IMR-90 (cell line): ENCODE data around the gene RGS10. TPM values are rescaled to one million over a fixed set of nuclear protein-coding genes. Genes with fewer than 3 reads are reported as not detected.

ENCODE experiments used
- ATAC-seq: fragments of 200-7000 bp; cut with Tn5 transposase; 2 replicates; pipeline ENCODE4 v1.9.1; 2020; ENCODE audit warnings: low read depth, mild to moderate bottlenecking, moderate library complexity
- BruUV-seq: library from RNA; stranded (reverse); fragments of 400-500 nt; replicated peaks from 2 replicates; lab custom pipeline; 2021; lab: Mats Ljungman, UMichigan
- CTCF ChIA-PET: fragments of 300-600 bp; formaldehyde crosslinking; extraction: SDS; loops from one replicate; lab custom pipeline; 2021; ENCODE audit warnings: antibody characterized with exemption; lab: Yijun Ruan, JAX
- POLR2A ChIA-PET: fragments of 300-600 bp; sonication (Branson Sonifier 250); formaldehyde crosslinking; loops from one replicate; lab custom pipeline; 2022; ENCODE audit warnings: antibody characterized with exemption; ENCODE audit not compliant: unreplicated experiment; lab: Charles Lee
- DNase-seq: peaks from one replicate; pipeline ENCODE4 v3.0.0; 2013
- H2AFZ ChIP-seq: replicated peaks from 2 replicates; pipeline ENCODE3; 2013; ENCODE audit warnings: low read length, mild to moderate bottlenecking; ENCODE audit not compliant: poor library complexity
- H2AK5ac ChIP-seq: 2 replicates; pipeline ENCODE4 v1.6.1; 2013; ENCODE audit warnings: low read depth, low read length, inconsistent platforms
- H2AK9ac ChIP-seq: replicated peaks from 2 replicates; pipeline ENCODE3; 2013; ENCODE audit warnings: mild to moderate bottlenecking, low read depth, low read length, moderate library complexity; ENCODE audit not compliant: poor library complexity
- H2BK120ac ChIP-seq: 2 replicates; pipeline ENCODE4 v1.6.1; 2013; ENCODE audit warnings: low read depth, low read length, inconsistent platforms
- H2BK15ac ChIP-seq: 3 replicates; pipeline ENCODE4 v1.6.1; 2013; ENCODE audit warnings: low read depth, low read length, inconsistent platforms
- H2BK20ac ChIP-seq: 2 replicates; pipeline ENCODE4 v1.6.1; 2013; ENCODE audit warnings: low read depth, mild to moderate bottlenecking, inconsistent platforms, low read length, moderate library complexity
- H2BK5ac ChIP-seq: 2 replicates; pipeline ENCODE4 v1.6.1; 2013; ENCODE audit warnings: mild to moderate bottlenecking, low read depth, low read length, inconsistent platforms; ENCODE audit not compliant: poor library complexity, severe bottlenecking
- H3K14ac ChIP-seq: replicated peaks from 2 replicates; pipeline ENCODE4 v1.6.1; 2013; ENCODE audit warnings: low read depth, low read length, inconsistent platforms
- H3K18ac ChIP-seq: 2 replicates; pipeline ENCODE4 v1.6.1; 2013; ENCODE audit warnings: low read depth, low read length, control low read depth
- H3K23ac ChIP-seq: 2 replicates; pipeline ENCODE4 v1.6.1; 2013; ENCODE audit warnings: low read depth, low read length, inconsistent platforms
- H3K27ac ChIP-seq: 2 replicates; pipeline ENCODE4 v1.5.1; 2013; ENCODE audit warnings: mild to moderate bottlenecking, control low read depth, low read length; ENCODE audit not compliant: insufficient read depth
- H3K27me3 ChIP-seq: 2 replicates; pipeline ENCODE4 v1.6.1; 2013; ENCODE audit warnings: low read length; ENCODE audit not compliant: control insufficient read depth, insufficient read depth
- H3K36me3 ChIP-seq: 2 replicates; pipeline ENCODE4 v1.6.1; 2013; ENCODE audit warnings: low read length, mixed read lengths; ENCODE audit not compliant: control insufficient read depth, insufficient read depth
- H3K4ac ChIP-seq: 2 replicates; pipeline ENCODE4 v1.6.1; 2013; ENCODE audit warnings: low read depth, low read length, inconsistent platforms
- H3K4me1 ChIP-seq: 2 replicates; pipeline ENCODE4 v1.6.1; 2013; ENCODE audit warnings: low read length, mixed read lengths; ENCODE audit not compliant: control insufficient read depth, insufficient read depth
- H3K4me2 ChIP-seq: 2 replicates; pipeline ENCODE4 v1.6.1; 2013; ENCODE audit warnings: low read depth, mild to moderate bottlenecking, control low read depth, low read length, moderate library complexity
- H3K4me3 ChIP-seq: 2 replicates; pipeline ENCODE4 v1.5.1; 2013; ENCODE audit warnings: low read depth, mild to moderate bottlenecking, control low read depth, low read length, moderate library complexity; ENCODE audit not compliant: insufficient read depth
- H3K56ac ChIP-seq: 2 replicates; pipeline ENCODE4 v1.6.1; 2013; ENCODE audit warnings: low read length, inconsistent platforms; ENCODE audit not compliant: insufficient read depth; ENCODE audit errors: extremely low read depth
- H3K79me1 ChIP-seq, 2 experiments: 2 replicates each; pipeline ENCODE4 v1.6.1; 2013; ENCODE audit warnings: low read length in 2 of 2, inconsistent platforms in 1 of 2, low read depth in 1 of 2
- H3K9ac ChIP-seq: 2 replicates; pipeline ENCODE4 v1.6.1; 2013; ENCODE audit warnings: low read depth, low read length, control low read depth
- H3K9me1 ChIP-seq: 2 replicates; pipeline ENCODE4 v1.6.1; 2013; ENCODE audit warnings: low read length, inconsistent platforms; ENCODE audit not compliant: insufficient read depth
- H3K9me3 ChIP-seq: 2 replicates; pipeline ENCODE4 v1.6.1; 2013; ENCODE audit warnings: low read length; ENCODE audit not compliant: control insufficient read depth, insufficient read depth
- H4K20me1 ChIP-seq: 2 replicates; pipeline ENCODE4 v1.6.1; 2013; ENCODE audit warnings: low read length, inconsistent platforms; ENCODE audit not compliant: insufficient read depth
- H4K5ac ChIP-seq: 2 replicates; pipeline ENCODE4 v1.6.1; 2013; ENCODE audit warnings: mild to moderate bottlenecking, low read depth, low read length, control low read depth
- H4K8ac ChIP-seq, 2 experiments: 2 replicates each; pipeline ENCODE4 v1.6.1; 2013; ENCODE audit warnings: low read depth in 2 of 2, low read length in 2 of 2, control low read depth in 1 of 2, inconsistent platforms in 1 of 2
- H4K91ac ChIP-seq: 2 replicates; pipeline ENCODE4 v1.6.1; 2013; ENCODE audit warnings: low read depth, low read length, inconsistent platforms; ENCODE audit not compliant: insufficient read depth
- BHLHE40 ChIP-seq: fragments of 150-350 bp; IDR thresholded peaks from 2 replicates; pipeline ENCODE4 v1.6.1; 2016; ENCODE audit warnings: mild to moderate bottlenecking, low read depth, low read length
- CEBPB ChIP-seq: IDR thresholded peaks from 2 replicates; pipeline ENCODE4 v1.6.1; 2012; ENCODE audit warnings: low read depth, low read length, improper control_type of control experiment
- CHD1 ChIP-seq: IDR thresholded peaks from 2 replicates; pipeline ENCODE4 v1.6.1; 2012; ENCODE audit warnings: low read depth, low read length, improper control_type of control experiment
- ELK1 ChIP-seq: fragments of 150-350 bp; IDR thresholded peaks from 2 replicates; pipeline ENCODE4 v1.6.1; 2016; ENCODE audit warnings: low read depth, mild to moderate bottlenecking, low read length, moderate library complexity, borderline replicate concordance
- MAFK ChIP-seq: IDR thresholded peaks from 2 replicates; pipeline ENCODE4 v1.6.1; 2012; ENCODE audit warnings: low read depth, low read length, improper control_type of control experiment
- MAZ ChIP-seq: IDR thresholded peaks from 2 replicates; pipeline ENCODE4 v1.6.1; 2012; ENCODE audit warnings: low read depth, mild to moderate bottlenecking, low read length, improper control_type of control experiment, moderate library complexity, borderline replicate concordance
- MXI1 ChIP-seq: IDR thresholded peaks from 2 replicates; pipeline ENCODE4 v1.6.1; 2012; ENCODE audit warnings: low read depth, mild to moderate bottlenecking, low read length, moderate library complexity, borderline replicate concordance
- NFE2L2 ChIP-seq: fragments of 150-350 bp; IDR thresholded peaks from 2 replicates; pipeline ENCODE4 v1.6.1; 2016; ENCODE audit warnings: low read depth, mild to moderate bottlenecking, low read length
- POLR2A ChIP-seq: IDR thresholded peaks from 2 replicates; pipeline ENCODE4 v1.6.1; 2012; ENCODE audit warnings: mild to moderate bottlenecking, low read depth, low read length
- RAD21 ChIP-seq: IDR thresholded peaks from 2 replicates; pipeline ENCODE4 v1.6.1; 2012; ENCODE audit warnings: low read length, improper control_type of control experiment
- RCOR1 ChIP-seq: IDR thresholded peaks from 2 replicates; pipeline ENCODE4 v1.6.1; 2012; ENCODE audit warnings: mild to moderate bottlenecking, low read length, improper control_type of control experiment; ENCODE audit not compliant: insufficient replicate concordance
- RFX5 ChIP-seq: IDR thresholded peaks from 2 replicates; pipeline ENCODE4 v1.8.0; 2012; ENCODE audit warnings: low read depth, mild to moderate bottlenecking, low read length, moderate library complexity
- SMC3 ChIP-seq: fragments of 150-350 bp; IDR thresholded peaks from 2 replicates; pipeline ENCODE4 v1.6.1; 2016; ENCODE audit warnings: low read depth, mild to moderate bottlenecking, antibody characterized with exemption, low read length, moderate library complexity
- USF2 ChIP-seq: fragments of 150-350 bp; IDR thresholded peaks from 2 replicates; pipeline ENCODE4 v1.6.1; 2017; ENCODE audit warnings: mild to moderate bottlenecking, antibody characterized with exemption, low read length, low read depth
- WGBS, 2 experiments: methylation state at CpG; one replicate each; pipeline versions ENCODE4 v1.1.5 to v1.1.7; 2013; ENCODE audit warnings: missing lambda C conversion rate in 2 of 2; ENCODE audit not compliant: insufficient read length in 1 of 2; ENCODE audit errors: extremely low coverage in 2 of 2; 5-methylcytosine and 5-hydroxymethylcytosine counted together
- dilution Hi-C: fragments of 300-500 bp; cut with HindIII; formaldehyde crosslinking; loops from one replicate; pipeline ENCODE4 v1.14.3; 2018; ENCODE audit warnings: low sequenced_read_pairs; ENCODE audit not compliant: unreplicated experiment
- in situ Hi-C: fragments of 300-500 bp; cut with MboI; formaldehyde crosslinking; loops from 3 replicates; pipeline ENCODE4 v1.14.3; 2019; ENCODE audit warnings: low sequenced_read_pairs, inconsistent platforms, mixed read lengths
- intact Hi-C: fragments of 100-400 bp; cut with micrococcal nuclease; formaldehyde crosslinking; loops from 2 replicates; pipeline ENCODE4 v1.10.0; 2022
- polyA plus RNA-seq, 3 experiments: library from polyadenylated mRNA; depleted of rRNA; stranded (reverse); fragments of >200 nt; gene quantifications; 2 replicates each; pipeline ENCODE4 v1.2.3, GENCODE V29; 2012; ENCODE audit warnings: low replicate concordance in 1 of 3
- total RNA-seq: library from RNA; depleted of rRNA; stranded (reverse); fragments of >200 nt; gene quantifications from 2 replicates; pipeline ENCODE4 v1.2.3, GENCODE V29; 2012
- TF ChIP-seq, protein P1 (sequence below): conservative IDR thresholded peaks from 2 replicates; pipeline ENCODE4 v1.5.1; 2012; ENCODE audit warnings: mild to moderate bottlenecking, low read depth, low read length, improper control_type of control experiment

The RGS10 gene
- total and polyA plus RNA-seq, 2 of the 4 experiments (the other 2 are of a cell fraction), result 35.3 to 89.7 TPM

DNA sequence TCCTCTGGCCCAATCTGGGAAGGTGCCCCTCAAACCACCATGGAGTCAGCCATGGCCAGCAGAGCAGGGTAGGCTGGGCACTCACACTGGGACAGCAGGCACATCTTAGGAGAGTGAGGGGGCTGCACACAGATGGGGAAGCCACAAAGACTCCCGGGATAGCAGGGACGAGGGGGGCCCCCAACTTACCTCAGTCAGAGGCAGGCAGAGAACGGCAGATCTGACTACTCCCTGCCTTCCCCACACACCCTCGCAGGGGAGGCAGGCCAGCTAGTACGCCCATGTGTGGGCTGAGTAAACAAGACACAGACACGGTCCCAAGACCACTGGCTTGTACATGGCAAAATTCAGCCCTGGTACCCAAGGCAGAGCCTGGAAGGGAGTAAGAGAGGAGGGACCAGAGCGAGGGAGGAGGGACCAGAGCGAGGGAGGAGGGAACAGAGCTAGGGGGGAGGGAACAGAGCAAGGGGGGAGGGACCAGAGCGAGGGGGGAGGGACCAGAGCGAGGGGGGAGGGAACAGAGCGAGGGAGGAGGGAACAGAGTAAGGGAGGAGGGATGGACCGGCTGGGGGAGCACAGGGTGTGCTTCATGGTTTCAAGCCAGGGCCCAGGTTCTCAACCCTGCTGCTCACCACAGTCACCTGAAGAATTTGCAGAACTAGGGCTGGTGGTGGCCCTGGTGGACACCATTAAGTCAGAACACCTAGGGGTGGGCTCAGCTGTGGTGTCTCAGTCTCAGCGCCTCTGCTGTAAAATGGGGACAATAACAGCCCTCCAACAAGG lies 73.8 kb downstream of the RGS10 start:
- in situ Hi-C loops, result no loop called here
- no peak for ATAC-seq
- H3K56ac ChIP-seq, result no peak overlapping the region
- TF ChIP-seq, protein P1, sequence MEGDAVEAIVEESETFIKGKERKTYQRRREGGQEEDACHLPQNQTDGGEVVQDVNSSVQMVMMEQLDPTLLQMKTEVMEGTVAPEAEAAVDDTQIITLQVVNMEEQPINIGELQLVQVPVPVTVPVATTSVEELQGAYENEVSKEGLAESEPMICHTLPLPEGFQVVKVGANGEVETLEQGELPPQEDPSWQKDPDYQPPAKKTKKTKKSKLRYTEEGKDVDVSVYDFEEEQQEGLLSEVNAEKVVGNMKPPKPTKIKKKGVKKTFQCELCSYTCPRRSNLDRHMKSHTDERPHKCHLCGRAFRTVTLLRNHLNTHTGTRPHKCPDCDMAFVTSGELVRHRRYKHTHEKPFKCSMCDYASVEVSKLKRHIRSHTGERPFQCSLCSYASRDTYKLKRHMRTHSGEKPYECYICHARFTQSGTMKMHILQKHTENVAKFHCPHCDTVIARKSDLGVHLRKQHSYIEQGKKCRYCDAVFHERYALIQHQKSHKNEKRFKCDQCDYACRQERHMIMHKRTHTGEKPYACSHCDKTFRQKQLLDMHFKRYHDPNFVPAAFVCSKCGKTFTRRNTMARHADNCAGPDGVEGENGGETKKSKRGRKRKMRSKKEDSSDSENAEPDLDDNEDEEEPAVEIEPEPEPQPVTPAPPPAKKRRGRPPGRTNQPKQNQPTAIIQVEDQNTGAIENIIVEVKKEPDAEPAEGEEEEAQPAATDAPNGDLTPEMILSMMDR, result no peak
- TF ChIP-seq CHD1 (no peak), MAFK (no peak), CEBPB (no peak), BHLHE40 (no peak), ELK1 (no peak), RAD21 (no peak), USF2 (no peak), POLR2A (no peak), RCOR1 (no peak), NFE2L2 (no peak), MXI1 (no peak), RFX5 (no peak), MAZ (no peak), SMC3 (no peak)

More for the DNA sequence above, 73.8 kb downstream of the RGS10 start:
- Histone ChIP-seq H3K79me1 (no peaks in the 10 kb centered on the region), H3K4me2 (no peak overlapping the region), H2BK5ac (no peak overlapping the region), H3K27me3 (peaks cover 31% of the 10 kb centered on the region), H3K4ac (no peak overlapping the region), H3K36me3 (no peaks in the 10 kb centered on the region), H3K23ac (no peak overlapping the region), H3K4me1 (no peaks in the 10 kb centered on the region), H2AFZ (no peak overlapping the region), H3K27ac (no peak overlapping the region), H3K14ac (no peak overlapping the region), H4K8ac (no peak overlapping the region), H4K91ac (no peak overlapping the region), H2AK5ac (no peak overlapping the region), H2AK9ac (no peak overlapping the region), H4K5ac (no peak overlapping the region), H4K20me1 (no peaks in the 10 kb centered on the region), H3K9me3 (peaks cover 6% of the 10 kb centered on the region), H2BK120ac (no peak overlapping the region), H3K18ac (no peak overlapping the region), H3K9me1 (no peaks in the 10 kb centered on the region), H3K9ac (no peak overlapping the region), H2BK15ac (no peak overlapping the region), H3K4me3 (no peak overlapping the region), H2BK20ac (no peak overlapping the region)
- ChIA-PET CTCF (no interaction called here), POLR2A (interaction anchor here (0.7 kb wide), 1 partner anchor 14 kb away, joined by 4 read pairs; no protein-coding TSS in a partner anchor)
- intact Hi-C loops (no loop called here), dilution Hi-C loops (no loop called here)
- no TSS peak for BruUV-seq
- 20% methylated on average over 1 of the region's 13 CpGs; no CpG with 5 or more reads in 1 of the 2 experiments for WGBS, 2 experiments
- DNase-seq, result no peak
